OCI-LY1 (cell line): ENCODE results near the gene SLC35A3.

Experiments used
- H2AFZ ChIP-seq: fragments of 200-600 bp; sonication (generic), shearing (Covaris generic); 2 replicates; pipeline ENCODE4 v1.6.0; 2014; ENCODE audit warnings: antibody characterized with exemption, mild to moderate bottlenecking, low read length
- H3F3A ChIP-seq: fragments of 200-600 bp; sonication (generic), shearing (Covaris generic); 2 replicates; pipeline ENCODE4 v1.6.0; 2014; ENCODE audit warnings: mild to moderate bottlenecking, antibody characterized with exemption, low read length, moderate library complexity; ENCODE audit not compliant: insufficient read depth
- H3K27ac ChIP-seq: fragments of 200-600 bp; sonication (generic); 2 replicates; pipeline ENCODE4 v1.5.1; 2014; ENCODE audit warnings: low read length, mixed run types, mild to moderate bottlenecking, low read depth; ENCODE audit not compliant: poor library complexity, severe bottlenecking
- H3K27me3 ChIP-seq: fragments of 200-600 bp; sonication (generic); 2 replicates; pipeline ENCODE4 v1.6.0; 2014; ENCODE audit warnings: antibody characterized with exemption, mild to moderate bottlenecking, low read length, moderate library complexity; ENCODE audit not compliant: insufficient read depth
- H3K36me3 ChIP-seq: fragments of 200-600 bp; sonication (generic); 2 replicates; pipeline ENCODE4 v1.6.1; 2014; ENCODE audit warnings: mild to moderate bottlenecking, antibody characterized with exemption, low read length, moderate library complexity, mixed read lengths; ENCODE audit not compliant: insufficient read depth
- H3K4me1 ChIP-seq: fragments of 200-600 bp; sonication (generic); 2 replicates; pipeline ENCODE4 v1.5.1; 2014; ENCODE audit warnings: mild to moderate bottlenecking, low read length, moderate library complexity; ENCODE audit not compliant: insufficient read depth, severe bottlenecking
- H3K4me2 ChIP-seq: fragments of 200-600 bp; sonication (generic), shearing (Covaris generic); 2 replicates; pipeline ENCODE4 v1.6.1; 2014; ENCODE audit warnings: low read length
- H3K4me3 ChIP-seq: fragments of 200-600 bp; sonication (generic); 2 replicates; pipeline ENCODE4 v1.5.1; 2014; ENCODE audit warnings: low read length, low read depth, mild to moderate bottlenecking, mixed read lengths; ENCODE audit not compliant: poor library complexity, severe bottlenecking
- H3K79me2 ChIP-seq: fragments of 200-600 bp; shearing (Covaris generic); 2 replicates; pipeline ENCODE4 v1.6.1; 2016; ENCODE audit warnings: mixed run types, low read length, mixed read lengths; ENCODE audit not compliant: insufficient read depth
- H3K9ac ChIP-seq: fragments of 200-600 bp; sonication (generic), shearing (Covaris generic); 2 replicates; pipeline ENCODE4 v1.6.1; 2014; ENCODE audit warnings: mild to moderate bottlenecking, low read length, mixed read lengths
- H3K9me2 ChIP-seq: fragments of 200-600 bp; sonication (generic), shearing (Covaris generic); 2 replicates; pipeline ENCODE4 v1.6.1; 2014; ENCODE audit warnings: low read depth, mild to moderate bottlenecking, low read length, mixed read lengths
- H3K9me3 ChIP-seq: fragments of 200-600 bp; shearing (Covaris generic); 2 replicates; pipeline ENCODE4 v1.6.1; 2014; ENCODE audit warnings: low read length, mixed read lengths
- H4K20me1 ChIP-seq: fragments of 200-600 bp; sonication (generic), shearing (Covaris generic); 2 replicates; pipeline ENCODE4 v1.6.0; 2016; ENCODE audit warnings: mild to moderate bottlenecking, low read length; ENCODE audit not compliant: insufficient read depth
- CTCF ChIP-seq: fragments of 200-600 bp; sonication (generic), shearing (Covaris generic); IDR thresholded peaks from 2 replicates; pipeline ENCODE4 v1.5.1; 2017; ENCODE audit warnings: mild to moderate bottlenecking, antibody characterized with exemption, low read length, moderate library complexity, mixed read lengths
- EZH2 ChIP-seq: fragments of 200-600 bp; sonication (generic), shearing (Covaris generic); IDR thresholded peaks from 2 replicates; pipeline ENCODE4 v1.8.0; 2017; ENCODE audit warnings: borderline replicate concordance, mixed run types, mild to moderate bottlenecking, antibody characterized with exemption, low read length, moderate library complexity, mixed read lengths

SLC35A3 gene

GRCh38 chr1:100034470-100034869 lies 64.7 kb downstream of the SLC35A3 start:
- Histone ChIP-seq H3K27ac (no peak overlapping the region), H3K4me2 (no peak overlapping the region), H3K9me3 (no peaks in the 10 kb centered on the region), H3F3A (no peaks in the 10 kb centered on the region), H4K20me1 (no peaks in the 10 kb centered on the region), H3K27me3 (no peaks in the 10 kb centered on the region), H3K79me2 (peaks cover 25% of the 10 kb centered on the region), H3K4me3 (no peak overlapping the region), H3K9me2 (no peaks in the 10 kb centered on the region), H2AFZ (no peak overlapping the region), H3K36me3 (no peaks in the 10 kb centered on the region; the same call in 1 of the 2 replicates), H3K9ac (no peak overlapping the region), H3K4me1 (peaks cover 28% of the 10 kb centered on the region)
- TF ChIP-seq CTCF (peak; percentile 68), EZH2 (no peak)

- Histone ChIP-seq H3F3A (no peaks in the 10 kb centered on the region), H3K4me3 (peak overlapping the region; percentile 96), H3K27me3 (no peaks in the 10 kb centered on the region), H2AFZ (no peak overlapping the region), H3K4me2 (peak overlapping the region; percentile 86), H3K9me2 (no peaks in the 10 kb centered on the region), H4K20me1 (no peaks in the 10 kb centered on the region), H3K9me3 (no peaks in the 10 kb centered on the region), H3K79me2 (peaks cover 32% of the 10 kb centered on the region), H3K27ac (peak overlapping the region; percentile 8), H3K9ac (no peak overlapping the region), H3K4me1 (peaks cover 35% of the 10 kb centered on the region), H3K36me3 (no peaks in the 10 kb centered on the region; the same call in 1 of the 2 replicates)
- TF ChIP-seq CTCF (no peak), EZH2 (no peak)
These were observed 65.4 kb downstream of the SLC35A3 start for GRCh38 chr1:100035214-100035613.

- Histone ChIP-seq H3K79me2 (peaks cover 50% of the 10 kb centered on the region), H3F3A (no peaks in the 10 kb centered on the region), H3K27ac (peak overlapping the region; percentile 88), H3K9me2 (no peaks in the 10 kb centered on the region), H4K20me1 (no peaks in the 10 kb centered on the region), H3K36me3 (no peaks in the 10 kb centered on the region; the same call in 1 of the 2 replicates), H3K4me2 (peak overlapping the region; percentile 86), H3K4me3 (peak overlapping the region; percentile 96), H2AFZ (no peak overlapping the region), H3K9me3 (no peaks in the 10 kb centered on the region), H3K9ac (peak overlapping the region; percentile 98), H3K27me3 (no peaks in the 10 kb centered on the region), H3K4me1 (peaks cover 53% of the 10 kb centered on the region)
- TF ChIP-seq CTCF: no peak
- no peak for TF ChIP-seq EZH2
These were observed 67.2 kb downstream of the SLC35A3 start for GRCh38 chr1:100036718-100037655.
